ENCODE data around the gene LAMA1. TPM values are rescaled to one million over a fixed set of nuclear protein-coding genes. Genes with fewer than 3 reads are reported as not detected.

The LAMA1 gene
- total and polyA plus RNA-seq, 2 of the 8 experiments (the other 6 are each of a cell fraction or from before 2014, with no cell fraction given), result 30.4 to 48.7 TPM

GRCh38 chr18:6934859-6935258, 182.7 kb downstream of the LAMA1 start:
- FAIRE-seq (no peak), DNase-seq (ENCODE audit: low read depth in 1 of 2, low spot score in 2 of 2) (no peak)
- Histone ChIP-seq H3K79me1 (ENCODE audit: low read depth, low read length) (no peaks in the 10 kb centered on the region), H3K27me3 (replicated peaks in 1 of 4; ENCODE audit: control insufficient read depth in 3 of 4, extremely low read depth in 1 of 4, insufficient read depth in 3 of 4, low read length in 3 of 4) (no peaks in the 10 kb centered on the region), H4K20me1 (replicated peaks in 1 of 2; ENCODE audit: control insufficient read depth in 1 of 2, insufficient read depth in 2 of 2, low read length in 2 of 2) (no peaks in the 10 kb centered on the region), H2BK12ac (ENCODE audit: low read depth, low read length) (no peak overlapping the region), H3K4me2 (ENCODE audit: insufficient read depth in 1 of 2, low read depth in 2 of 2, low read length in 2 of 2) (no peak overlapping the region), H3K23me2 (ENCODE audit: low read depth, low read length) (no peaks in the 10 kb centered on the region; the same call in 1 of the 2 replicates), H2AK5ac (ENCODE audit: low read depth, low read length) (no peak overlapping the region), H2BK5ac (ENCODE audit: low read depth, low read length) (no peak overlapping the region), H2BK15ac (ENCODE audit: low read length) (no peak overlapping the region), H3K4me3 (ENCODE audit: extremely low read depth in 1 of 4, insufficient read depth in 2 of 4, low read depth in 3 of 4, low read length in 4 of 4) (no peak overlapping the region), H3K9me3 (ENCODE audit: insufficient read depth in 2 of 2, low read depth in 1 of 2, low read length in 1 of 2) (no peaks in the 10 kb centered on the region), H2AFZ (ENCODE audit: low read length) (no peak overlapping the region), H3K36me3 (ENCODE audit: control insufficient read depth in 2 of 4, insufficient read depth in 4 of 4, low read length in 3 of 4) (no peaks in the 10 kb centered on the region), H3K14ac (ENCODE audit: insufficient read length) (no peak overlapping the region), H2BK120ac (replicated peaks; ENCODE audit: low read depth, low read length) (no peak overlapping the region), H3K9ac (replicated peaks in 1 of 4; ENCODE audit: extremely low read depth in 1 of 4, low read depth in 3 of 4, low read length in 3 of 4) (no peak overlapping the region), H3K18ac (ENCODE audit: extremely low read depth, low read length) (no peak overlapping the region), H3K27ac (ENCODE audit: low read depth, low read length) (no peak overlapping the region), H3K4me1 (replicated peaks in 1 of 4; ENCODE audit: control insufficient read depth in 3 of 4, insufficient read depth in 4 of 4, low read length in 3 of 4) (no peaks in the 10 kb centered on the region), H4K8ac (ENCODE audit: extremely low read depth, insufficient read depth, low read length) (no peak overlapping the region), H2BK20ac (ENCODE audit: low read length) (no peak overlapping the region), H4K5ac (ENCODE audit: insufficient read length, low read depth, low read length) (no peak overlapping the region), H3K23ac (ENCODE audit: insufficient read length) (no peak overlapping the region), H3K4ac (replicated peaks; ENCODE audit: insufficient read length, low read depth, low read length) (no peak overlapping the region), H3K56ac (replicated peaks; ENCODE audit: insufficient read length, low read depth, low read length) (no peak overlapping the region), H3K79me2 (ENCODE audit: control insufficient read depth in 1 of 2, insufficient read depth in 2 of 2, low read length in 2 of 2) (no peaks in the 10 kb centered on the region), H4K91ac (replicated peaks; ENCODE audit: insufficient read length, low read length) (no peak overlapping the region)
- ChIA-PET POLR2A (ENCODE audit: partially characterized antibody) (no interaction called here), CTCF (ENCODE audit: partially characterized antibody) (interaction anchor here (0.9 to 1.6 kb wide), 3 partner anchors 9 to 16 kb away, joined by 3 to 5 read pairs (median 4); no protein-coding TSS in a partner anchor)
- no peak for TF ChIP-seq TAF7 (optimal IDR thresholded peaks at IDR 0.05; ENCODE audit: borderline replicate concordance, low read depth, low read length)
- TF ChIP-seq TBP (IDR thresholded peaks at IDR 0.05; ENCODE audit: low read depth, low read length), result no peak
- TF ChIP-seq RXRA (IDR thresholded peaks at IDR 0.05; ENCODE audit: insufficient read depth, low read depth, low read length), result no peak
- TF ChIP-seq NRF1 (IDR thresholded peaks at IDR 0.05; ENCODE audit: low read depth, low read length), result no peak
- TF ChIP-seq KDM4A (IDR thresholded peaks at IDR 0.05; ENCODE audit: low read depth, low read length, severe bottlenecking), result no peak
- no peak for TF ChIP-seq SP4 (IDR thresholded peaks at IDR 0.05; ENCODE audit: low read length)
- TF ChIP-seq USF2 (IDR thresholded peaks at IDR 0.05; ENCODE audit: low read length), result no peak
- TF ChIP-seq MAX (IDR thresholded peaks at IDR 0.05), result no peak
- 89% methylated on average over 1 of the region's 1 CpG; no CpG with 5 or more reads in 1 of the 2 experiments for WGBS, 2 experiments (ENCODE audit: extremely low coverage in 1 of 2, insufficient coverage in 1 of 2, insufficient read length in 1 of 2, insufficient replicate concordance in 2 of 2, low coverage in 1 of 2, low lambda C conversion rate in 2 of 2, missing lambda C conversion rate in 1 of 2)

Measured in H1 (cell line).